ENCODE results near the gene ZNF215. TPM values are rescaled to one million over a fixed set of nuclear protein-coding genes. Genes with fewer than 3 reads are reported as not detected.

The ZNF215 gene
- total RNA-seq, 1 experiment from 2014 or later, result 4.5 TPM

- no peak overlapping the region for H3K27ac ChIP-seq (ENCODE audit: low read length)
- H3K79me2 ChIP-seq (ENCODE audit: low read length), result peaks cover 27% of the 10 kb centered on the region
- H3F3A ChIP-seq (ENCODE audit: low read length, unreplicated experiment), result no peaks in the 10 kb centered on the region
- ChIA-PET CTCF (no interaction called here), POLR2A (ENCODE audit: unreplicated experiment) (no interaction called here)
- no peaks in the 10 kb centered on the region for H3K9me2 ChIP-seq (replicated peaks; ENCODE audit: low read length)
- no peak for DNase-seq
- intact Hi-C loops (cut with micrococcal nuclease), result loop anchor here (5.0 kb wide), 1 partner anchor 65 kb away; no protein-coding TSS in a partner anchor
- peak overlapping the region; percentile 80 for H3K4me3 ChIP-seq (ENCODE audit: low read length)
- BruUV-seq (replicated peaks), result no TSS peak
- no peaks in the 10 kb centered on the region for H3K27me3 ChIP-seq (ENCODE audit: low read length)
- peak overlapping the region; percentile 95 for H2AFZ ChIP-seq (ENCODE audit: low read length)
- no peaks in the 10 kb centered on the region; the same call in 1 of the 2 replicates for H3K36me3 ChIP-seq (ENCODE audit: low read depth, low read length)
- TF ChIP-seq CTCF (conservative IDR thresholded peaks at IDR 0.05; ENCODE audit: low read depth, low read length), result no peak
- TF ChIP-seq EZH2 (IDR thresholded peaks at IDR 0.05; ENCODE audit: low read length, unreplicated experiment), result no peak
- no peak for TF ChIP-seq EZH2phosphoT487 (IDR thresholded peaks at IDR 0.05; ENCODE audit: borderline replicate concordance, low read length)
- no peaks in the 10 kb centered on the region for H4K20me1 ChIP-seq (ENCODE audit: low read length)
- peaks cover 13% of the 10 kb centered on the region; the same call in 1 of the 2 replicates for H3K4me1 ChIP-seq (ENCODE audit: insufficient read depth, low read length)
- peak overlapping the region; percentile 76 for H3K4me2 ChIP-seq (ENCODE audit: low read length)
- no peak for ATAC-seq
- H3K9ac ChIP-seq (ENCODE audit: low read length), result peak overlapping the region; percentile 79
- H3K9me3 ChIP-seq (ENCODE audit: low read length), result no peaks in the 10 kb centered on the region
Measured at GRCh38 chr11:6927030-6927617, 898 bp downstream of the ZNF215 start.

GRCh38 chr11:6928916-6929315 lies 2.7 kb downstream of the ZNF215 start:
- no peaks in the 10 kb centered on the region for H3F3A ChIP-seq (ENCODE audit: low read length, unreplicated experiment)
- intact Hi-C loops (cut with micrococcal nuclease), result loop anchor here (5.0 kb wide), 1 partner anchor 63 kb away; no protein-coding TSS in a partner anchor
- H3K79me2 ChIP-seq (ENCODE audit: low read length), result peaks cover 27% of the 10 kb centered on the region
- no peak overlapping the region for H3K4me3 ChIP-seq (ENCODE audit: low read length)
- no peak overlapping the region for H3K27ac ChIP-seq (ENCODE audit: low read length)
- peaks cover 13% of the 10 kb centered on the region; the same call in 1 of the 2 replicates for H3K4me1 ChIP-seq (ENCODE audit: insufficient read depth, low read length)
- no TSS peak for BruUV-seq (replicated peaks)
- ATAC-seq, result no peak
- no peaks in the 10 kb centered on the region for H3K27me3 ChIP-seq (ENCODE audit: low read length)
- H3K9ac ChIP-seq (ENCODE audit: low read length), result no peak overlapping the region
- no peaks in the 10 kb centered on the region for H3K9me2 ChIP-seq (replicated peaks; ENCODE audit: low read length)
- no peaks in the 10 kb centered on the region for H3K9me3 ChIP-seq (ENCODE audit: low read length)
- TF ChIP-seq EZH2phosphoT487 (IDR thresholded peaks at IDR 0.05; ENCODE audit: borderline replicate concordance, low read length) (no peak), CTCF (conservative IDR thresholded peaks at IDR 0.05; ENCODE audit: low read depth, low read length) (no peak), EZH2 (IDR thresholded peaks at IDR 0.05; ENCODE audit: low read length, unreplicated experiment) (no peak)
- H3K36me3 ChIP-seq (ENCODE audit: low read depth, low read length), result peaks cover 3% of the 10 kb centered on the region; the same call in 1 of the 2 replicates
- DNase-seq, result no peak
- no peak overlapping the region for H3K4me2 ChIP-seq (ENCODE audit: low read length)
- no peak overlapping the region for H2AFZ ChIP-seq (ENCODE audit: low read length)
- POLR2A ChIA-PET (ENCODE audit: unreplicated experiment), result no interaction called here
- CTCF ChIA-PET, result no interaction called here
- no peaks in the 10 kb centered on the region for H4K20me1 ChIP-seq (ENCODE audit: low read length)

GRCh38 chr11:6931146-6931713 lies 5.0 kb downstream of the ZNF215 start:
- no peaks in the 10 kb centered on the region for H3F3A ChIP-seq (ENCODE audit: low read length, unreplicated experiment)
- no peaks in the 10 kb centered on the region for H3K27me3 ChIP-seq (ENCODE audit: low read length)
- no peak for TF ChIP-seq EZH2phosphoT487 (IDR thresholded peaks at IDR 0.05; ENCODE audit: borderline replicate concordance, low read length)
- peaks cover 7% of the 10 kb centered on the region; the same call in 1 of the 2 replicates for H3K4me1 ChIP-seq (ENCODE audit: insufficient read depth, low read length)
- no peak overlapping the region for H3K9ac ChIP-seq (ENCODE audit: low read length)
- H3K9me3 ChIP-seq (ENCODE audit: low read length), result no peaks in the 10 kb centered on the region
- no peaks in the 10 kb centered on the region for H3K9me2 ChIP-seq (replicated peaks; ENCODE audit: low read length)
- no peak overlapping the region for H3K27ac ChIP-seq (ENCODE audit: low read length)
- H4K20me1 ChIP-seq (ENCODE audit: low read length), result no peaks in the 10 kb centered on the region
- H2AFZ ChIP-seq (ENCODE audit: low read length), result no peak overlapping the region
- no peak for DNase-seq
- intact Hi-C loops (cut with micrococcal nuclease), result no loop called here
- CTCF ChIA-PET, result no interaction called here
- POLR2A ChIA-PET (ENCODE audit: unreplicated experiment), result no interaction called here
- H3K4me2 ChIP-seq (ENCODE audit: low read length), result no peak overlapping the region
- peaks cover 27% of the 10 kb centered on the region for H3K79me2 ChIP-seq (ENCODE audit: low read length)
- H3K4me3 ChIP-seq (ENCODE audit: low read length), result no peak overlapping the region
- no TSS peak for BruUV-seq (replicated peaks)
- peaks cover 8% of the 10 kb centered on the region; the same call in 1 of the 2 replicates for H3K36me3 ChIP-seq (ENCODE audit: low read depth, low read length)
- ATAC-seq, result no peak

Measured in PC-3 (cell line).